ENCODE results near the gene C11orf91.

DNA sequence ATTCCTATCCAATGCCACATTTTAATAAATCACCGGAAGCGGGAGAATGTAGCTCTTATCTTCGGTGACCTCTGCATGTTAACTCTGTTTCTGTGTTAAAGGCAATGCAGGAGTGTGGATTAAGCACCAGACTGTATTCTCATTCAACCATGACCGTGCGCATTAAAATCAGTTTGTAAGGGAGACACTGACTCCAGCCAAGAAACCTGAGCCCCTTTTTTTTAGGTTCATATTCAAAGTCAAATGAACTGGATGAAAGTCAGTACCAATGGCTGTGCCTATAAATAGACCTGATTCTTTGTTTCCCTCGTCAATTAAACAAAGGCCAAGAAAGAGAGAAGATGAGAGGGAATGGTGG is 32.2 kb downstream of the C11orf91 start:
- TF ChIP-seq, protein P1, sequence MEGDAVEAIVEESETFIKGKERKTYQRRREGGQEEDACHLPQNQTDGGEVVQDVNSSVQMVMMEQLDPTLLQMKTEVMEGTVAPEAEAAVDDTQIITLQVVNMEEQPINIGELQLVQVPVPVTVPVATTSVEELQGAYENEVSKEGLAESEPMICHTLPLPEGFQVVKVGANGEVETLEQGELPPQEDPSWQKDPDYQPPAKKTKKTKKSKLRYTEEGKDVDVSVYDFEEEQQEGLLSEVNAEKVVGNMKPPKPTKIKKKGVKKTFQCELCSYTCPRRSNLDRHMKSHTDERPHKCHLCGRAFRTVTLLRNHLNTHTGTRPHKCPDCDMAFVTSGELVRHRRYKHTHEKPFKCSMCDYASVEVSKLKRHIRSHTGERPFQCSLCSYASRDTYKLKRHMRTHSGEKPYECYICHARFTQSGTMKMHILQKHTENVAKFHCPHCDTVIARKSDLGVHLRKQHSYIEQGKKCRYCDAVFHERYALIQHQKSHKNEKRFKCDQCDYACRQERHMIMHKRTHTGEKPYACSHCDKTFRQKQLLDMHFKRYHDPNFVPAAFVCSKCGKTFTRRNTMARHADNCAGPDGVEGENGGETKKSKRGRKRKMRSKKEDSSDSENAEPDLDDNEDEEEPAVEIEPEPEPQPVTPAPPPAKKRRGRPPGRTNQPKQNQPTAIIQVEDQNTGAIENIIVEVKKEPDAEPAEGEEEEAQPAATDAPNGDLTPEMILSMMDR (IDR thresholded peaks at IDR 0.05; ENCODE audit: borderline replicate concordance, extremely low read depth, low read length, poor library complexity, severe bottlenecking), result no peak
- TF ChIP-seq EZH2 (IDR thresholded peaks at IDR 0.05; ENCODE audit: borderline replicate concordance, low read depth, low read length, severe bottlenecking), result no peak

Measured in DND-41 (cell line).